Measurements from ENCODE around the gene APOL4.
"Not testable (repeated sequence)": the region's sequence is repeated elsewhere in the genome, so short reads cannot be mapped to it uniquely, and the experiment has no call there.

The APOL4 gene

GRCh38 chr22:36204632-36205015 lies 3.0 kb upstream of the APOL4 start:
- DNase-seq = no peak

DNA sequence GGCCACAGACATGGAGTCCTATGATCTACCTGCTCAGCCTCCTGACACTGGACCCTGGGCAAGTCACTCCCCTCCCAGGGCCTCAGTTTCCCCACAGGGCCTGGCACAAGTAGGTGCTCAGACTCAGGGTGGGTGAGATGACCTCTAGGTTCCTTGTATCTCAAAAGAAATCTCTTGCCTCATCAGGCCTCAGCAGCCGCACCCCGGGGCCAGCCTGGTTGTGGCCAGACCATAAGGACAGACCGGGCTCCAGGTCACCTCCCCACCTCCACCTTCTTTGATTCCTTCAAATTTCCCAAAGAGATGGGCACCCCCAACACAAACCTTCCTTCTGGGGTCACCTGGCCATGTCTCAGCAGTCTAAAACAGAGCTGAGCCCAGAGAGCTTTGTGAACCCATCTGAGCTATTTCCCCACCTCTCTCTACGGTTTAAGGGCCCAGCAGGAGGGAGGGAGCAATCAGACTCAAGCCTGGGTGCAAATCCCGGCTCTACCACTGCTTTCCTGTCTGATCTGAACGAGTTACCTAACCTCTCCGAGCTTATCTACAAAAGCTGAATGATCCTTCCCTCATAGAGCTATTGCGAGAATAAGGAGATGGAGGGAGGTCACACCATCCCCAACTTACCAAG lies 2.5 kb upstream of the APOL4 start:
- DNase-seq = no peak

GRCh38 chr22:36203441-36203840 lies 1.8 kb upstream of the APOL4 start:
- DNase-seq = not testable (repeated sequence)

DNA sequence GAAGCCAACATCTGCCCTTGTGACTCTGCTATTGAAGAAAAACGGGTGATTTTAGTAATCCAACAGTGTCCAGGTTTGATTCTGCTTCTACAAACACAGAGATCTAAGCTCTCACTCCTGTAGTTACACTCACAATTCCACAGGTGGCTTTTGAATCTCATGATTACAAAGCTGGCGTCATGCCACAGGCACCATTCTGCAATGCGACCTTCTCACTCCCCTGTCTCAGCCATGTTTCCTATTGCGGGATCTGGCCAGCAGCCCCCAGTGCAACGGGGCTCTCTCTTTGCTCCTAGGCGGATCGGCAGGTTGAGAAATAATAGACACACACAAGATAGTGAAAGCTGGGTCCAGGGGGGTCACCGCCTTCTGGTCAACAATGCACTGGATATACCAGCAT lies 1.3 kb upstream of the APOL4 start:
- peak; percentile 68 for DNase-seq

DNA sequence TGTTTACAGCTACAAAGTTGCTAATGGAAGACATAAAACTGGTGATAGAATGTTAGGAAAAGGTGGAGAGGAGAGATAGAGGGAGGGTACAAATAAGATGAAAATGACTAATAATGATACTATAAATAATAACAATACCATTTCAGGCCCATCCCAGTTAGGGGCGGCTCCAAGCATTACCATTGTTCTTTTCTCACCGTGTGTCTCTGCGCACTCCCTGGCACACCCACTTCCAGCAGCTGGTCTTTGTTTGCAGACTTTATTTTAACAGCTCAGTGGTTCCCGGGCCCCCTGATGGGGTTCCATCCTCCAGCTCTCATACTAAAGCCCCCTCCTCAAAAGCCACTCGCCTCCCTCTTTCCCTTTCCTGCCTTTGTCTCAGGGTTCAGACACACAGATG lies 584 bp downstream of the APOL4 start:
- DNase-seq = not testable (repeated sequence)

GRCh38 chr22:36199001-36199551 lies 2.5 kb downstream of the APOL4 start:
- DNase-seq = no peak

GRCh38 chr22:36198536-36198935 lies 3.1 kb downstream of the APOL4 start:
- DNase-seq = no peak

DNA sequence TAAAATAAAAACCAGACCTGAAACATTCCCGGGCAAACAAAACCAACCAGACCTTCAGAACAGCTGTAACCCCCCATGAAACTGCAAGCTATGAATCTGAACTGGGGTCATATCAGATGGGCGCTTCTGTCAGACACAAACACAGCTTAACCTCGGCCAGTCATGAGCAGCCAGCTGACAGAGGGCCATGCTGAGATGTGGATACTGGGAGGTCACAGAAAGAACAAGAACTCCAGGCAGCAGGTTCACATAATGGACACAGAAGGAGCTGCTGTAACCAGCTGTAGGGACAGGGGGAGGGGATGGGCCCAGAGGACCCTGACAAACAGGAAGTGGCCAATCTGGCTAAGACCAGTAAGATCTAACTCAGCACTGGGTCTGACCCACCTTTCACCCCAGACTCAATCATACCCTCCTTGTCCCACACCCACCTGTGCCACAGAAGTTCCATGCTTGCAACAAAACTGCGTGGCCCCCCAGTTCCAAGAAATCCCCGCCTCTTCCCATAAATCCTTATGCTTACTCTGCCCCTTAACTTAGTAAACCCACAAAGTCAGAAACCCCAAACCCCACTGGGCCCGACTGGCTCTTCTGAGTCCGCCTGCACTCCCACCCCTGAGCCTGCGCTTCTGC lies 4.0 kb downstream of the APOL4 start:
- peak; percentile 66 for DNase-seq

DNA sequence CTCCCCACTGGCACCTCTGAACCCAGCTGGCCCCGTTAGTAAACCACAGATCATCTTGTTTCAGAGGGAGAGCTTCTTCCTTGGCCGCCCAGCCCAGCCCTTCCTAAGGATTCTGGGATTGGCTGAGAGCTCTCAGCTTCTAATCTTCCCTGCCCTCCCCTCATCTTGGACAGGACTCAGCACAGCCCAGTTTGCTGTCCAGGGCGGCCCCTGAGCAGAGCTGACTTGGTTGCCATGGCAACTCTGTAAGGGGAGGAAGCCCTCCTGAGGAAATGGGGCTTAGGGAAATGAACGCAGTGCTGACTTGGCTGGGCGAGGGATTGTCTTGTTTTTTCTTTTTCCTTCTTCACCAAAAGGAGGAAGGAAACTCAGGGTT lies 4.6 kb downstream of the APOL4 start:
- peak; percentile 72 for DNase-seq

- no peak for DNase-seq
Measured at GRCh38 chr22:36196254-36197064, 5.2 kb downstream of the APOL4 start.

- peak; percentile 86 for DNase-seq
Measured at GRCh38 chr22:36194971-36195370, 6.6 kb downstream of the APOL4 start.

- DNase-seq = no peak
Measured at GRCh38 chr22:36194385-36194784, 7.2 kb downstream of the APOL4 start.

GRCh38 chr22:36193577-36193976 lies 8.0 kb downstream of the APOL4 start:
- DNase-seq = no peak

DNA sequence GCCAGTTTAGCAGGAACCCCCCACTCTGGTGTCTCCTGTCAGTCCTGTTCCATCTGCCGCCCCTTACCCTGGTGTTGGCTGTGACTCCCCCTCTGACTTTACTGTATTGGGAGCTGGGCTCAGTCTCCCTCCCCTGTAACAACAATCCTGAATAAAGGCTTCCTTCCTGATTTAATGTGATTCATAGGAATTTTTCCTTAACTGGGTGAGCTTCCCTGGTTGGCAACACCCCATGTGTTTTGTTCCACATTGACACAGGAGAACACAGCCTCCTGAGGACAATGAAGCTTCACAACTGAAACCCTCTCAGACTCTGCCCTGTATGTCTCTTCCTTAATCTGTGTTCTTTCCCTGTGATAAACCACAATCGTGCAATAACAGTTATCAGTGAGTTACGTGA lies 8.4 kb downstream of the APOL4 start:
- DNase-seq = no peak

DNA sequence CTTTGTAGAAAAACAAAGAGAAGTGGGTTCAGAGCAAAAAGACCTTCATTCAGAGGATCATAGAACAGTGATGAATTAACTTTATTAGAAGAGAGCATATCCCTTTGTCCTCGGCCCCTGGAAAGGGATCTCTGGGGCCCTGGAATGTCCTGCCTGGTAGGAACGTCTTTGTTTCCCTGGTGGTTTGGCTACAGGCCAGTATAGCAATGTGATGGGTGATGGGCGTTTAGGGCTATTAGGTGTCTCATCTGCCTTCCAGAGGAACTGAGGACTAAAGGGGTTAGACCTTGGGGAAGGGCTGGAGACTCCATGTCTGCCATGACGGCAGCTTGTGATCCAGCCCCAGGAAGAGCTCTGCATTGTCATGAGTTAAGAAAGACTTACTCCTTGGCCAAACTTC lies 9.1 kb downstream of the APOL4 start:
- DNase-seq = no peak

DNA sequence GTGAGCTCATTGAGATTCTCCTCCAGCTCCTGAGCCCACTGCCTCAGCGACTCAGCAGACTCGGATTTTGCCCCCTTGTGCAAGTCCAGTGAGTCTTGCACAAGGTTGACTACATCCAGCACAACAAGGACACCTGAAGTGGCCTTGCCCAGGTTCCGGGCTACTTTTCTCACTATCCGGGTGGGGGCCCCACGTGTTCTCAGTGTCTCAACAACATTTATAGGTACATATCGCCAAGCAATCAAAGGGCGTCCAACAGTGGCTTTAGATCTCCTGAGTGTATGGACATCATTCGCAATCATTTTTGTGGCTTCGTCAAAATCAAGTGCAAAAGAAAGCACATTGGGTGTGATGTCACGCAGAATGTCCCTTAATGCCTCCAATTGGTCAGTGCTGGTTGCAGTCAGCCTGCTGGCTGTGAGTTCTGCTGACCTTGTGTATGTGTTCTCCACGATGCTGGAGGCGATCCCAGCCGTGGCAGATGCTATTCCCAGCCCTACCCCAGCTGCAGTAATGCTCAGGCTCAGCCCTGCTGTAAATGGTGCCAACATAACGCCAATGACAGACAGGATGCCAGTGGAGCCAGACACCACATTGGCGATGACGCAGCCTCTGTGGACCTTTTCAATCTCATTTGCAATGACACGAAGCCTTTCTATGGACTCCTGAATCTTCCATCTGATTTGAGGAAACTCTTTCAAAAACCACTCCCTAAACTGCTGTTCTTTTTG lies 10.3 kb downstream of the APOL4 start:
- DNase-seq = no peak

DNA sequence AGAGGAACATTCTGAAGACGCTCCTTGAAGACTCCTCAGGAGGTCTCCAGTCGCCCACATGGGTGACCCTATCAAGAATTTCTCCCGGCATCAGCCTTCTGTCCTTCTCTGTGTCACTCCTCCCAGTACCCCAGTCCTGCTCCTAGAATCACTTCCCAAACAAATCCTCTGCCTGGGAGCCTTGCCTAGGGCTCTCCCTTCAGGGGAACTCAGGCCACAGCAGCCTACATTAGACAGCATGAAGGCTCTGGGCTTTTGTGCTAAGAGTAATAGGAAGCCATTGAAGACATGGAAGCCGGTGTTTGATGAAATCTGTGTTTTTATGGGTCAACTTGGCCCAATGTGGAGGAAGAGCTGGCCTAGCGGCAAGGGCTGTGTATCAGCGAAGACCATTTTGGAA lies 13.7 kb downstream of the APOL4 start:
- DNase-seq = not testable (repeated sequence)

GRCh38 chr22:36185828-36186624 lies 15.6 kb downstream of the APOL4 start:
- DNase-seq = no peak

DNA sequence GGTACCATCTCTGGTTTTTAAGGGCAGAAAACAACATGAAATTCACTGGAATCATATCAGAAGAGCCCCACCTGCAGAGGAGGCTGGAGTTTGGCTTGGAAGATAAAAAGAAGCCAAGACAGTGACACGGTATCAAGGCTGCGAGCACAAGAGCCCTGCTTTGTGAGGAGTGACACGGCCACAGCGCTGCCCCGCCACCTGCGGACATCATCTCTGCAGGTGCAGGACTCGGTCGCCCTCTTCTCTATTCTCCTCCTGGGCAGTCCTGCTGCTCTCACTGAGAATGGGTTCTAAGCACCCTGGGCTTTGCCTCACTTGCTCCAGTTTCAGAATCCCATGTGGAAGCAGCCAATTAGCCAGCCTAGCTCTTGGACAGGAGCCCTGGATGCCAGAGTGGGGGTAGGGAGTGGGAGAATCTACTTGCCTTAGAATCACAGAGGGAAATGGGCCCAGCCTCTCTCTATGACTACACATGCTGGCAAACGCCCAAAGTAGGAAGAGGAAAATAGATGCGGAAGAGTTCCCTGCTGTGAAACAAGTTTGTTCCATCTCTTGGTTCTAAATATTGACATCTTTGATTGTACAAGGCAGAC lies 17.1 kb downstream of the APOL4 start:
- DNase-seq = no peak

DNA sequence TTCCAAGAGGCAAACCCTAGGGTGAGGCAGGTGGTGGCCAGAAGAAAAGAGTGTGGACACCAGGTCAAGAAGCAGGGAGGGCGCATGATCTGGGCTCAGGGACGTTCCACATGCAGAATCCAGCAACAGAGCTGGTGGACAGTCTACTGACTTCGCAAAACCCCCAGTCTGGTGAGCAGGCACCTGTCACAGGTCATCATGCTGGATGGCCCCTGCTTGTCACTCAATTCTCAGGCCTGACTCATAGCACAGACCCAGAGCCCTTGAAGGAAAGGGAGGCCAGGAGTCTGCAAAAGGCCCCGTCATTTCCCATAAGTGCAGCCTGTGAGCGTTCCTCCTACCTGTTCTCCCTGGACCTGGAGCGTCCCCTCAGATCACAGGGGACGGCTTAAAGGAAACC lies 18.2 kb downstream of the APOL4 start:
- no peak for DNase-seq

- DNase-seq = no peak
Measured at GRCh38 chr22:36182857-36183256, 18.8 kb downstream of the APOL4 start.

DNA sequence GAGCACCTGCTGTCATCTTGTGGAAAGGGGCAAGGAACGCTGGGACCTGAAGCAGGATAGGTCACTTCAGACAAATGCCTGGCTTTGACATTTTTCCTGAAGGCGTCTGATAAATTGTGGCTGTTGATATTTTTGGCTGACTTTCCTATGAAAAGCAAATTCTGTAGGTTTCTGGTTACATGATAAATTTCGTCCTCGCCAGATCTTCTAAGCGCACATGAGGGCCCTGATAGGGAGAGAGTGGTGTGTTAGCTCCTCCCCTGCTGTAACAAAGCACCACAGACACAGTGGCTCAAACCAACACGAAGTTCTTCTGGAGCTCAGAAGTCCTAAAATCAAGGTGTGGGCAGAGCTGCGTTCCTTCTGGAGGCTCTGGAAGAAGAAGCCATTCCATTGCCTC lies 19.6 kb downstream of the APOL4 start:
- peak; percentile 25 for DNase-seq
